Bronchial epithelial cell (primary cell): Measurements from ENCODE around the gene ZDHHC8. TPM values are rescaled to one million over a fixed set of nuclear protein-coding genes. Genes with fewer than 3 reads are reported as not detected.

ENCODE experiments used
- DNase-seq: peaks from one replicate; pipeline ENCODE4 v3.0.0-alpha.2; 2010; ENCODE audit warnings: low read depth
- FAIRE-seq: peaks from 2 replicates; lab custom pipeline; 2011; peaks lifted over from hg19 to GRCh38; lab: Jason Lieb, UNC
- H3K27me3 ChIP-seq: 2 replicates; pipeline ENCODE4 v1.5.1; 2011; ENCODE audit warnings: low read length; ENCODE audit not compliant: control insufficient read depth, insufficient read depth
- H3K36me3 ChIP-seq: 2 replicates; pipeline ENCODE4 v1.5.1; 2011; ENCODE audit warnings: low read length; ENCODE audit not compliant: control insufficient read depth, insufficient read depth
- H3K4me3 ChIP-seq: 2 replicates; pipeline ENCODE4 v1.5.1; 2011; ENCODE audit warnings: mild to moderate bottlenecking, low read depth, low read length, control low read depth
- CTCF ChIP-seq: IDR thresholded peaks from 2 replicates; pipeline ENCODE4 v1.5.1; 2011; ENCODE audit warnings: mild to moderate bottlenecking, moderate library complexity, low read length, control low read depth, inconsistent platforms; ENCODE audit not compliant: insufficient read depth, severe bottlenecking
- total RNA-seq: library from RNA; depleted of rRNA; stranded (reverse); fragments of >200 nt; gene quantifications from 2 replicates; pipeline ENCODE4 v1.2.1, GENCODE V29; 2014

ZDHHC8 gene
- total RNA-seq, 1 donor from 2014 or later = 6.6 TPM

GRCh38 chr22:20121856-20122415 lies 9.7 kb upstream of the ZDHHC8 start:
- Histone ChIP-seq H3K36me3 (peaks cover 33% of the 10 kb centered on the region), H3K27me3 (no peaks in the 10 kb centered on the region), H3K4me3 (no peak overlapping the region)
- FAIRE-seq = no peak
- no peak for DNase-seq
- no peak for TF ChIP-seq CTCF

- Histone ChIP-seq H3K27me3 (no peaks in the 10 kb centered on the region), H3K4me3 (no peak overlapping the region), H3K36me3 (peaks cover 37% of the 10 kb centered on the region)
- no peak for DNase-seq
- FAIRE-seq = no peak
- no peak for TF ChIP-seq CTCF
Measured at GRCh38 chr22:20123366-20124082, 8.1 kb upstream of the ZDHHC8 start.

- FAIRE-seq = no peak
- Histone ChIP-seq H3K27me3 (no peaks in the 10 kb centered on the region), H3K4me3 (no peak overlapping the region), H3K36me3 (peaks cover 37% of the 10 kb centered on the region)
- TF ChIP-seq CTCF = no peak
- DNase-seq = no peak
Measured at GRCh38 chr22:20124083-20124787, 7.4 kb upstream of the ZDHHC8 start.

GRCh38 chr22:20125201-20126174 lies 6.1 kb upstream of the ZDHHC8 start:
- Histone ChIP-seq H3K27me3 (no peaks in the 10 kb centered on the region), H3K36me3 (peaks cover 30% of the 10 kb centered on the region), H3K4me3 (no peak overlapping the region)
- FAIRE-seq = no peak
- DNase-seq = no peak
- no peak for TF ChIP-seq CTCF

GRCh38 chr22:20126284-20127029 lies 5.1 kb upstream of the ZDHHC8 start:
- Histone ChIP-seq H3K36me3 (peaks cover 27% of the 10 kb centered on the region), H3K27me3 (no peaks in the 10 kb centered on the region), H3K4me3 (no peak overlapping the region)
- DNase-seq (no peak), FAIRE-seq (peak; percentile 83)
- no peak for TF ChIP-seq CTCF
